NCI-H524 treated with DMSO at 0.1 percent for 48 hours (cell line): Measurements from ENCODE around the gene ATP8B1.
A peak's percentile ranks its signal among the peaks of the same experiment; 100 is the strongest.
"Not testable (repeated sequence)": the region's sequence is repeated elsewhere in the genome, so short reads cannot be mapped to it uniquely, and the experiment has no call there.

Source experiments
- DNase-seq: peaks from one replicate; lab custom pipeline; 2025; lab: John Stamatoyannopoulos, UW

The ATP8B1 gene

DNA sequence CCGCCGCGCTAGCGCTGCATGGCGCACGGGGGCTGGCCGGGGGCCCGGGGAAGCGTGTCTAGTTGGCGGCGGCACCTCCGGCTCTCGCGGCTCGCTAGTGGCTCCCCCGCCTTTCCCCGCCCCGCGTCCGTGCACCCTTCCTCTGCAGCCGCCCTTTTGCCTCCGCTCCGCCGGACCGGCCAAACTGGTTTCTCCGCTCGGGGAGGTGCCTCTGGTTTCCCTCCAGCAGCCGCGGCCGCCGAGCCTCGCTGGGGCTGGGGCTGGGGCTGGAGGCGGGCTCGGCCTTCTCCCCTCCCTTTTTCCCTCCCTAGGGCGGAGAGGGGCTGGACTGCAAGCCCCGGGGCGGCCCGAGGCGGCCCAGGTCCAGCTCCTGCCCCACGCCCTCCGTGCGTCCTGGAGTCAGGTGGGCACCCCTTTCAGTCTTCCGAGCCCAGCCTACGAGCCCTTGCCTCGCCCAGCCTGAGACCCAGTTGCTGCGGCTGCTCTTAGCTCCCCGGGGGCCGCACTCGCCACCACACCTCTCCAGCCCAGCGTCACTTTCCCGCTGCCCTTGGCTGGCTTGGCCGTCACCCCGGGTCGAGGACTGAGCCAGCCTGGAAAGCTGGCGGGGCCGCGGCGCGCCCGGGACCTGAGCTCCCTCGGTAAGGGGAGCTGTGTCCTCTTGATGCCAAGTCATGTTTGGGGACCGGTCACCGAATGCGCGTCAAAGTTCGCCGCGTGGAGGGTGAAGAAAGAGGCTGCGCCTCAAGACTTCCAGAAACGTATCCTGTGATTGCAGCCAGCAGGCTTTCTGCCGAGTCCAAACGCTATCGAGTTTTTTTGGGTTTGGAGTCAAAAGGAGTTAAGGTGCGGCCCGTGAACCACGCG, at the start of gene ATP8B1:
ATP8B1 (minus strand) TSS at position 213 of the 867 bp plus-strand sequence. CDS start 71,508 bp downstream, outside the sequence.
- DNase-seq: no peak

- DNase-seq: no peak
These were observed 46.9 kb upstream of the ATP8B1 start for GRCh38 chr18:57850063-57850462.

DNA sequence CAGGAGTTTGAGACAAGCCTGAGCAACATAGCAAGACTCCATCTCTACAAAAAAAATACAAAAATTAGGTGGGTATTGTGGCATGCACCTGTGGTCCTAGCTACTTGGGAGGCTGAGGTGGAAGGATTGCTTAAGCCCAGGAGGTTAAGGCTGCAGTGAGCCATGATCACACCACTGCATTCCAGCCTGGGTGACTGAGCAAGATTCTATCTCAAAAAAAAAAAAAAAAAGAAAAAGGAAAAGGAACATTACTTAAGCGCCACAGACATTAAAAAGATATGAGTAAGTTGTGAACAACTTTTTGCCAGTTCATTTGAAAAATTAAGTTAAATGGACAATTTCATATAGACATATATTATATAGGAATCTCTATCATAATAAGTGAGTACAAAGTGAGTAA, 45.3 kb upstream of the ATP8B1 start:
- not testable (repeated sequence) for DNase-seq

GRCh38 chr18:57847431-57847830, 44.3 kb upstream of the ATP8B1 start:
- DNase-seq: not testable (repeated sequence)

GRCh38 chr18:57846258-57846657, 43.1 kb upstream of the ATP8B1 start:
- DNase-seq: no peak

GRCh38 chr18:57845605-57846074, 42.5 kb upstream of the ATP8B1 start:
- DNase-seq: no peak

DNA sequence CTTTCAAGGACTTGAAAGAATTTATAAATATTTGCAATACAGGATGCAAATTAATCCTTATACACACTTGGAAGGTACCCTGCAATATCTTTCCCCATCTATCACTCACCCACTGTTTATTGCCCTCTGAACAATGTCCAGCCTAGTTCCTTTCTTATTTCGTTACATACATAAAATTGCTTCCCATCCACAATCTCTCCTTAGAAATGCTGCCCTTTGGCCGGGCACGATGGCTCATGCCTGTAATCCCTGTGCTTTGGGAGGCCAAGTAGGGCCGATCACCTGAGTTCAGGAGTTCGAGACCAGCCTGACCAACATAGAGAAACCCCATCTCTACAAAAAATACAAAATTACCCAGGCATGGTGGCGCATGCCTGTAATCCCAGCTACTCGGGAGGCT, 41.2 kb upstream of the ATP8B1 start:
- DNase-seq: no peak

GRCh38 chr18:57843386-57843785, 40.3 kb upstream of the ATP8B1 start:
- no peak for DNase-seq

DNA sequence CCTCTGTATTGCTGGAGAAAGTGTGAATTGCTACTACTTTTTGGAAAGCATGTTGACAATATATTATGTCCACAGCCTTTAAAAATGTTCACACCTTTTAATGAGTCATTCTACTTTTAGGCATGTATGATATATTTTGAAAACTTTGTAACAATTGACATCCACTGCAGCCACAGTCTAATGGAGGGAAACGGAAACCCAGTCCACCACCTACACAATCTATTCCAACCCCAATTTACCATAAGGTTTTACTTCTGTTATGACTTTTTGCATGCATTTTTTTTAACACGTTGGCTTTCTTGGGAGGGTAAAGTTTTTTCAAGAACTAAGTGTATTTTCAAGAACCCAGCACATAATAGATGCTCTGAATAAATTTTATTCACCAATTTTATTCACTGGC, 38.5 kb upstream of the ATP8B1 start:
- no peak for DNase-seq

GRCh38 chr18:57839942-57840381, 36.8 kb upstream of the ATP8B1 start:
- no peak for DNase-seq

- DNase-seq: no peak
These were observed 34.9 kb upstream of the ATP8B1 start for GRCh38 chr18:57837917-57838548.

- DNase-seq: peak; percentile 77
These were observed 33.4 kb upstream of the ATP8B1 start for GRCh38 chr18:57836557-57836956.

GRCh38 chr18:57835904-57836303, 32.8 kb upstream of the ATP8B1 start:
- no peak for DNase-seq

DNA sequence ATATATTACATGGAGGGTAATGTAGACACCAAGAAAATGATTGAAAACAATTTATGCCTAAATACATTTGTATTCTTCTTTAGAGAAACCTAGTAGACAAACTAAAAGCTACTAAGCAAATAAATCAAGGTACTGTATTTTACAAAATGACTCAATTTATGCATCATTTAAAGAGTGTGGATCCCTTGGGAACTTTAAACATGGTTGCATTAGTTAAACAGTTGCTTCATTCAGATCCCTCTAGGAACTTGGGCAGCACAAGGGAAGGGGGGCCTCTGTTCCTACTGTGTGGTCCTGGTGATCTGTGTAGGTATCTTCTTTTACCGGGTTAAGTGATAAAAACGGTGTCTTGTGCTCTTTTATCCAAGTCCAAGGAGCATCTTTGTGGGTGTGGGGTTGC, 31.5 kb upstream of the ATP8B1 start:
- DNase-seq: no peak

DNA sequence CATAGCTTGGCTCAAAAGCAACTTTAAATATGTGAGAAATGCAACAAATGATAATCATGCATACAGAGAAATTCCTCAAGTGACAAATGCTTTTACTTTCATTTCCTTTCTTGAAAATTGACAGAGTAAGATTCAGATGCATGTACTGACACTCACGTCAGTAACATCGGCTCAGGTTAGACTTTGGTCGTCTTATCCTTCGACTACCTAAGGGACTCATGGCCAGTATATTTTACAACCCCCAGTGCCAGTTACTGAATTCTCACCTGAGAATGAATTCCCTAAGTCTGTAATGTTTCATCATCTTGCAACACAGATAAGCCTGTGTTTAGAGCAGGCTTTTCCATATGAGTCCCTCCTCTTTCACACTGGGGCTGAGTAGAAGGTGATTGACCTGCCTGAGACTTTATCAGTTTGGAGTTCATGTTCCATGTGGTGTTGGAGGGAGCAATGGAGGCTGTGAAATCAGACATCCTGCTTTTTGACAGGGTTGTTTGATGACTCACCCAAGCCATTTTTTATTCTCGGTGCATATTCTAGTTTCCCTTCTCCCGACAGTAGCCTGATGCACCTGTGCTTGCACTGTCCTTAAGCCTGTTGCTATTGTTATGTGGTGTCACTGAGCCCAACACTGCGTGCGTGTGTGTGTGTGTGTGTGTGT, 30.5 kb upstream of the ATP8B1 start:
- no peak for DNase-seq

DNA sequence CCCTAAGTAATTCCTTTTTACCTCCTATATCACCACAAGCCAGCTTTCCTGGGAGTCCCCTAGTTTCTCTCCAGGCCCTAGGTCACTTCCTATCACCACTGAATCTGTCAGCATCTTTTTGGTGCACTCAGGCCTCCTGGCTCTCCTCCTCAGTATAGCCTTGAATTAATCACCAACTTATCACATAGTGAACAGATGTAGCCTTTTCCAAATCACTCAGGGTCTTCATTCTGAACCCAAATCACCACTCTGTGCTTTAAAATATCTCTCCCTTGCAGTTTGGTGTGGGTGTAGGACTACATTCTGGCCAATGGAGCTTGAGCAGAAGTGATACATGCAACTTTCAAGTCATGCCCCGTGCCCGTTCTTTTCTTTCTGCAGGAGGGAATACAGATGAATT, 29.6 kb upstream of the ATP8B1 start:
- DNase-seq: no peak

GRCh38 chr18:57831597-57832377, 28.7 kb upstream of the ATP8B1 start:
- DNase-seq: no peak

DNA sequence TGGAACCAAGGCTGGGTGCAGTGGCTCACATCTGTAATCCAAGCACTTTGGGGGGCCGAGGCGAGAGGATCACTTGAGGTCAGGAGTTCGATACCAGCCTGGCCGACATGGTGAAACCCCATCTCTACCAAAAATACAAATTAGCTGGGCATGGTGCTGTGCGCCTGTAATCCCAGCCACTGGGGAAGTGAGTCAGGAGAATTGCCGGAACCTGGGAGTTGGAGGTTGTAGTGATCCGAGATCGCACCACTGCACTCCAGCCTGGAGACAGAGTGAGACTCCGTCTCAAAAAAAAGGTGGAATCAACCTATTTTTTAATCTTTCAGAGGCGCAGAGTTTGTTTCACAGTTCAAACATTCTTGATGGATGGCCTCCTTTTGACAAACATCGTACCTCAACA, 24.5 kb upstream of the ATP8B1 start:
- DNase-seq: no peak

DNA sequence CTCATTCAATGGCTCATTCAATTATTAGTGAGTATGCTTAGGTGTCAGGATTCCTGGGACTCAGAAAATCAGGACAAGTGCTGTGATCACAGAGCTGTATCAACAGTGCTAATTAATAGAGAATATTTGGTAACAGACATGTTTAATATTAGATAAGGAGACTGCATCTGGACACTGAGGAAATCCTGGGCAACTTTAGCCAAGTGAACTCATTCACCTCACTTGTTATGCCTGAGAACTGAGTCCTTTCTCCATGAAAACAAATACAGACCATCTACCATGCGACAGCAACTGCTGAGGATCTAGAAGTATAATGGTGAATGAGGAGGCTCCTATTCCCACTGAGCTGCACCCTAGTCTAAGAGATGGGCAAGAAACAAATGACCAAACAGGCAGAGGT, 23.1 kb upstream of the ATP8B1 start:
- DNase-seq: no peak

GRCh38 chr18:57820583-57820982, 17.5 kb upstream of the ATP8B1 start:
- DNase-seq: not testable (repeated sequence)

- no peak for DNase-seq
These were observed 16.8 kb upstream of the ATP8B1 start for GRCh38 chr18:57819671-57820460.
